ELF-1 (cell line): ENCODE measurements around the gene COPRS.

Experiments
- DNase-seq: peaks from one replicate; pipeline ENCODE4 v3.0.0-alpha.2; 2016; ENCODE audit warnings: low read depth, low spot score

The COPRS gene

GRCh38 chr17:31808521-31809050 lies 50.5 kb downstream of the COPRS start:
- no peak for DNase-seq

GRCh38 chr17:31807846-31808245 lies 51.2 kb downstream of the COPRS start:
- DNase-seq = no peak

- no peak for DNase-seq
Measured at GRCh38 chr17:31806921-31807320, 52.1 kb downstream of the COPRS start.

- DNase-seq = no peak
Measured at GRCh38 chr17:31803494-31804213, 55.4 kb downstream of the COPRS start.

- DNase-seq = no peak
Measured at GRCh38 chr17:31802502-31802901, 56.5 kb downstream of the COPRS start.
